Measurements from ENCODE around the gene GREB1L.

DNA sequence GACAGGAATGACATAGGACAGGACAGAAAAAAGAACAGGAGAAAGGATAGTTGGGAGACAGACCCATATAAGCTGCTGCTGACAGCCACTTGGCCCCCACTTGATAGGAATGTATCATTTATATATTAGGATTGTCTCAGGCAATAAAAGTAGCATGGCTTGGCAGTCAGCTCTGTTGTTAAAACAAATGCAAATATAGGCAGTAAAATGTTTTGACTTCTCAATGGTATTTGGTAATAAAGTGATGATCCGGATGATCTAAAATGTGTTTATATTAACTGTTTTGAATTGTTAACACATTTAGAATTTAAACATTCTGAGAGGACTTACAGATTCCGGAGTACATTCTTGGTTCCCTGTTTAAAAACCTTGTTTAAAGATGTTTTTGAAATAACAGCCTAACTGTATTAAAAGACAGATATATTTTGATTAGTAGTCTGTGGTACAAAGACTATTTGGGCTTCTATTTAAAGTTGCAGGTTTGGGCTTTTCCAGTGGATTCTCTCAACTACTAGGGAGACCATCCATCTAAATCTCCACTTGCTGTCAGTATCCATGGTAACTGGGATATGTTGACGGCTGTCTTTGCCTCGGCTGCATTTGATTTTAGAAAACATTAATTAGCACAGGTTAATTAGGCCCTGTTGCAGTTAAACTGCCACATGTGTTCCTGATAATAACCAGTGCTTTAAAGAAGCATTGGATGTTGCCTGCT is 210.9 kb downstream of the GREB1L start:
- TF ChIP-seq CTCF (IDR thresholded peaks at IDR 0.05; ENCODE audit: poor library complexity) (no peak), EZH2 (IDR thresholded peaks at IDR 0.05; ENCODE audit: borderline replicate concordance) (no peak), EZH2phosphoT487 (IDR thresholded peaks at IDR 0.05; ENCODE audit: low read depth, severe bottlenecking, unreplicated experiment) (no peak)
